GM12891 (cell line): ENCODE results near the gene LOXHD1. TPM values are rescaled to one million over a fixed set of nuclear protein-coding genes. Genes with fewer than 3 reads are reported as not detected.

ENCODE experiments used
- DNase-seq: peaks from one replicate; pipeline ENCODE4 v3.0.0; 2011; ENCODE audit warnings: low spot score; ENCODE audit not compliant: insufficient read length
- FAIRE-seq: peaks from 2 replicates; lab custom pipeline; 2011; peaks lifted over from hg19 to GRCh38; lab: Jason Lieb, UNC
- PAX5 ChIP-seq: IDR thresholded peaks from 2 replicates; pipeline ENCODE4 v1.6.1; 2011; ENCODE audit warnings: low read length, moderate library complexity, mild to moderate bottlenecking; ENCODE audit not compliant: insufficient read depth, severe bottlenecking
- POLR2A ChIP-seq: IDR thresholded peaks from 2 replicates; pipeline ENCODE4 v1.6.1; 2011; ENCODE audit warnings: low read depth, low read length, control low read depth
- POLR2AphosphoS5 ChIP-seq: IDR thresholded peaks from 2 replicates; pipeline ENCODE4 v1.6.1; 2011; ENCODE audit warnings: low read depth, low read length, control low read depth
- POU2F2 ChIP-seq: IDR thresholded peaks from 2 replicates; pipeline ENCODE4 v1.6.1; 2011; ENCODE audit warnings: low read depth, mild to moderate bottlenecking, control low read depth, low read length, moderate library complexity
- SPI1 ChIP-seq: IDR thresholded peaks from 2 replicates; pipeline ENCODE4 v1.6.1; 2011; ENCODE audit warnings: low read depth, low read length, control low read depth
- TAF1 ChIP-seq: IDR thresholded peaks from 2 replicates; pipeline ENCODE4 v1.6.1; 2011; ENCODE audit warnings: low read depth, low read length, control low read depth
- polyA plus RNA-seq: library from polyadenylated mRNA; unstranded; fragments of >200 nt; gene quantifications from one replicate; pipeline ENCODE4 v1.2.1, GENCODE V29; 2012; ENCODE audit warnings: low read depth, missing spikeins, inconsistent platforms; ENCODE audit not compliant: missing spikeins

The LOXHD1 gene
- polyA plus RNA-seq: not detected

DNA sequence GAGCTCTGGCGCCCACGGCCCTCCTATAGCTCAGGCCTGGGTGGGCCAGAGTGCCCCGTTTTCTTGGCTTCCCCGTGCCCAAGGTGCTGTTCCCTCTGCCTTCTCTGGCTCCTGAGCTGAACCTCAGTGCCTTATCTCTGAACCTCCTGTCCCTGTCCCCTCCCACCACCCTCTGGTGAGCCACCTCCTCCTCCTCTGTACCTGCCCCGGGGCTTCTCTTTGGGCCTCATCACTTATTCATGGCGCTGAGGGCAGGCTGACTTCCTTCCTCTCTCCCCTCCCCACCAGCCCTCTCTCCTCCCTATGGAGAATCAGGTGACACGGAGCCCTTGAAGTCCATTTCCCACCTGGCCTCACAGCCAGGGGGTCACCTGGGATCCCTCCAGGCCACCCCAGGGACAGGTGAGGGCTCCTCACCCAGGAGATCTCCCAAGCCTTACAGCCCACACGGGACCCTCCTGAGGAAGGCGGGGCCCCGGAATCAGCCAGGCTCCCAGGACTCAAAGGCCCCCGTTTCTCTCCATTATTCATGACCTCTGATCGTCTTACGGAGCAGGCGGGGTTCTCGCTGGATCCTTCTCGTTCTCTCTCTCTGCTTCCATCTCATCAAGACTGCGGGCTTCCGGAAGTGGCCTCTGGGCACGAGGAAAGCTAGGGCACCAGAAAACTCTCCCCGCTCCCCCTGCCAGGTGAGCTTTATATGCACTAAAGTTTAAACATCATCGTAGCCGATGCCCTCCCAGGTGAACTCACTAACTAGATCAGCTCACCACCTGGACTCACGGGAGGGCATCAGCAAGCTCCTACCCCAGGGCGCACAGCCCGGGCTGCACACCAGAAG lies at the start of gene LOXHD1:
LOXHD1 (minus strand) TSS at position 106 of the 841 bp plus-strand sequence. CDS start 187 bp downstream, outside the sequence.
- no peak for FAIRE-seq
- DNase-seq: no peak
- TF ChIP-seq SPI1 (no peak), TAF1 (no peak), POLR2A (no peak), POLR2AphosphoS5 (no peak), POU2F2 (no peak), PAX5 (no peak)

GRCh38 chr18:46705521-46705920 lies 48.5 kb upstream of the LOXHD1 start:
- TF ChIP-seq POLR2A (no peak), PAX5 (no peak), TAF1 (no peak), SPI1 (no peak), POU2F2 (no peak), POLR2AphosphoS5 (no peak)

DNA sequence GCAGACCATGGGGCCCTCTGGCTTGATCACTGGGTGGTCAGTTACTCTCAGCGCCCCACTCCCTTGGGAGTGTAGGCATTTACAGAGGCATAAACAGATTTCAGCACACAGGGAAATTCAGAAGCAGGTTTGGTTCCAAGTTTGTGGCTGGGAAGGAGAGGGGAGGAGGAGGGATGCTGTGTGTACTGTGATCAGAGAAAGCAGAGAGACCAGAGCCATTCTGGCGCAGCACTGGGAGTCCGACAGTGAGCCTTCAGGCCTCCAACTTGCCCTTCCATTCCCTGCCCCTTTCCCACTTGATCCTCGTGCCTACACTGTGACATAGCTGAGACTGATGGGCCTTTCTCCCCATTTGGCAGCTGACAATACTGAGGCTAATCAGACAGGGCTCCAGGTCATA lies 47.8 kb upstream of the LOXHD1 start:
- FAIRE-seq (no peak), DNase-seq (no peak)
- TF ChIP-seq SPI1 (no peak), PAX5 (no peak), POLR2A (no peak), POU2F2 (no peak), TAF1 (no peak), POLR2AphosphoS5 (no peak)

More at GRCh38 chr18:46705521-46705920, 48.5 kb upstream of the LOXHD1 start:
- FAIRE-seq: no peak
- no peak for DNase-seq

- FAIRE-seq (no peak), DNase-seq (no peak)
- TF ChIP-seq PAX5 (no peak), SPI1 (no peak), POU2F2 (no peak), TAF1 (no peak), POLR2AphosphoS5 (no peak), POLR2A (no peak)
These were observed 47.2 kb upstream of the LOXHD1 start for GRCh38 chr18:46704189-46704588.

GRCh38 chr18:46702471-46702870 lies 45.5 kb upstream of the LOXHD1 start:
- FAIRE-seq (no peak), DNase-seq (no peak)
- TF ChIP-seq SPI1 (no peak), POU2F2 (no peak), PAX5 (no peak), POLR2A (no peak), TAF1 (no peak), POLR2AphosphoS5 (no peak)

- DNase-seq (no peak), FAIRE-seq (no peak)
- no peak for TF ChIP-seq TAF1
- no peak for TF ChIP-seq POLR2A
- no peak for TF ChIP-seq PAX5
- no peak for TF ChIP-seq POLR2AphosphoS5
- TF ChIP-seq POU2F2: no peak
- no peak for TF ChIP-seq SPI1
These were observed 43.2 kb upstream of the LOXHD1 start for GRCh38 chr18:46700066-46700824.

- no peak for FAIRE-seq
- no peak for TF ChIP-seq POU2F2
- TF ChIP-seq POLR2A: no peak
- TF ChIP-seq SPI1: no peak
- TF ChIP-seq TAF1: no peak
- no peak for TF ChIP-seq POLR2AphosphoS5
- TF ChIP-seq PAX5: no peak
- no peak for DNase-seq
These were observed 39.7 kb upstream of the LOXHD1 start for GRCh38 chr18:46696702-46697101.

- FAIRE-seq (no peak), DNase-seq (no peak)
- TF ChIP-seq POU2F2: no peak
- no peak for TF ChIP-seq PAX5
- TF ChIP-seq POLR2A: no peak
- TF ChIP-seq SPI1: no peak
- no peak for TF ChIP-seq TAF1
- no peak for TF ChIP-seq POLR2AphosphoS5
These were observed 39.2 kb upstream of the LOXHD1 start for GRCh38 chr18:46696268-46696667.
